ENCODE measurements around the gene STMP1.
"Not testable (repeated sequence)": the region's sequence is repeated elsewhere in the genome, so short reads cannot be mapped to it uniquely, and the experiment has no call there.

Gene STMP1

GRCh38 chr7:135666156-135666555 lies 3.8 kb downstream of the STMP1 start:
- H3K4me3 ChIP-seq (ENCODE audit: low read depth, low read length), result no peak overlapping the region
- DNase-seq (ENCODE audit: low read depth), result no peak
- TF ChIP-seq POLR2A (IDR thresholded peaks at IDR 0.05; ENCODE audit: extremely low read depth, insufficient read length) (no peak), MYC (IDR thresholded peaks at IDR 0.05; ENCODE audit: low read depth, low read length) (no peak)
- TF ChIP-seq, protein P1, sequence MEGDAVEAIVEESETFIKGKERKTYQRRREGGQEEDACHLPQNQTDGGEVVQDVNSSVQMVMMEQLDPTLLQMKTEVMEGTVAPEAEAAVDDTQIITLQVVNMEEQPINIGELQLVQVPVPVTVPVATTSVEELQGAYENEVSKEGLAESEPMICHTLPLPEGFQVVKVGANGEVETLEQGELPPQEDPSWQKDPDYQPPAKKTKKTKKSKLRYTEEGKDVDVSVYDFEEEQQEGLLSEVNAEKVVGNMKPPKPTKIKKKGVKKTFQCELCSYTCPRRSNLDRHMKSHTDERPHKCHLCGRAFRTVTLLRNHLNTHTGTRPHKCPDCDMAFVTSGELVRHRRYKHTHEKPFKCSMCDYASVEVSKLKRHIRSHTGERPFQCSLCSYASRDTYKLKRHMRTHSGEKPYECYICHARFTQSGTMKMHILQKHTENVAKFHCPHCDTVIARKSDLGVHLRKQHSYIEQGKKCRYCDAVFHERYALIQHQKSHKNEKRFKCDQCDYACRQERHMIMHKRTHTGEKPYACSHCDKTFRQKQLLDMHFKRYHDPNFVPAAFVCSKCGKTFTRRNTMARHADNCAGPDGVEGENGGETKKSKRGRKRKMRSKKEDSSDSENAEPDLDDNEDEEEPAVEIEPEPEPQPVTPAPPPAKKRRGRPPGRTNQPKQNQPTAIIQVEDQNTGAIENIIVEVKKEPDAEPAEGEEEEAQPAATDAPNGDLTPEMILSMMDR (IDR thresholded peaks at IDR 0.05; ENCODE audit: low read depth, low read length), result no peak
- TF ChIP-seq, protein P2, sequence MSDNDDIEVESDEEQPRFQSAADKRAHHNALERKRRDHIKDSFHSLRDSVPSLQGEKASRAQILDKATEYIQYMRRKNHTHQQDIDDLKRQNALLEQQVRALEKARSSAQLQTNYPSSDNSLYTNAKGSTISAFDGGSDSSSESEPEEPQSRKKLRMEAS (IDR thresholded peaks at IDR 0.05; ENCODE audit: low read depth, low read length), result no peak

GRCh38 chr7:135666846-135667245 lies 4.5 kb downstream of the STMP1 start:
- H3K4me3 ChIP-seq (ENCODE audit: low read depth, low read length), result no peak overlapping the region
- TF ChIP-seq POLR2A (IDR thresholded peaks at IDR 0.05; ENCODE audit: extremely low read depth, insufficient read length) (no peak), MYC (IDR thresholded peaks at IDR 0.05; ENCODE audit: low read depth, low read length) (no peak)
- TF ChIP-seq, protein P1 (IDR thresholded peaks at IDR 0.05; ENCODE audit: low read depth, low read length), result no peak
- TF ChIP-seq, protein P2 (IDR thresholded peaks at IDR 0.05; ENCODE audit: low read depth, low read length), result no peak
- peak; percentile 48 for DNase-seq (ENCODE audit: low read depth)

- not testable (repeated sequence) for DNase-seq (ENCODE audit: low read depth); H3K4me3 ChIP-seq (ENCODE audit: low read depth, low read length)
Observed at GRCh38 chr7:135667626-135668025, 5.3 kb downstream of the STMP1 start.

- H3K4me3 ChIP-seq (ENCODE audit: low read depth, low read length), result not testable (repeated sequence)
Observed at GRCh38 chr7:135668852-135669395, 6.6 kb downstream of the STMP1 start.

DNA sequence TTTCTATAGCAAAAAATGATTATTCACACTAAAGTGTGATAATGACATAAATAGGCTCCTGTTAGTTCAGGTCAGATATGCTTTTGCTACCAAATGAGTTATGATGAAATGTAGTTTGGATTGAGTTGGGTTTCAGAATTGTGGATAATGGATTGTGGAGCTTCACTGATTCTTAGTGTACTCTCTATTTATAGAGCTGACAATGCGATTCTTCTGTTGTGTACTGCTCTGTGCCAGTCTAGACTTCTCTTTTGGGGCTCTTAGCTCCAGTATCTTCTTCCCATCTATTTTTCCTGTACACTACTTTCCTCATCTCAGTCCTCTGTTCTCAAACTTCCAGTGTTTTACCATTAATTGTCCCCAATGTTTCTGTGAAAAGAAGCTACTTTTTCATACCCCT lies 7.5 kb downstream of the STMP1 start:
- TF ChIP-seq, protein P2 (IDR thresholded peaks at IDR 0.05; ENCODE audit: low read depth, low read length), result no peak
- TF ChIP-seq POLR2A (IDR thresholded peaks at IDR 0.05; ENCODE audit: extremely low read depth, insufficient read length), result no peak
- TF ChIP-seq, protein P1 (IDR thresholded peaks at IDR 0.05; ENCODE audit: low read depth, low read length), result no peak
- no peak for DNase-seq (ENCODE audit: low read depth)

More at GRCh38 chr7:135668852-135669395, 6.6 kb downstream of the STMP1 start:
- DNase-seq (ENCODE audit: low read depth), result not testable (repeated sequence)

GRCh38 chr7:135670179-135670578 lies 7.9 kb downstream of the STMP1 start:
- H3K4me3 ChIP-seq (ENCODE audit: low read depth, low read length), result no peak overlapping the region
- no peak for DNase-seq (ENCODE audit: low read depth)

More for the DNA sequence above, 7.5 kb downstream of the STMP1 start:
- H3K4me3 ChIP-seq (ENCODE audit: low read depth, low read length), result no peak overlapping the region

DNA sequence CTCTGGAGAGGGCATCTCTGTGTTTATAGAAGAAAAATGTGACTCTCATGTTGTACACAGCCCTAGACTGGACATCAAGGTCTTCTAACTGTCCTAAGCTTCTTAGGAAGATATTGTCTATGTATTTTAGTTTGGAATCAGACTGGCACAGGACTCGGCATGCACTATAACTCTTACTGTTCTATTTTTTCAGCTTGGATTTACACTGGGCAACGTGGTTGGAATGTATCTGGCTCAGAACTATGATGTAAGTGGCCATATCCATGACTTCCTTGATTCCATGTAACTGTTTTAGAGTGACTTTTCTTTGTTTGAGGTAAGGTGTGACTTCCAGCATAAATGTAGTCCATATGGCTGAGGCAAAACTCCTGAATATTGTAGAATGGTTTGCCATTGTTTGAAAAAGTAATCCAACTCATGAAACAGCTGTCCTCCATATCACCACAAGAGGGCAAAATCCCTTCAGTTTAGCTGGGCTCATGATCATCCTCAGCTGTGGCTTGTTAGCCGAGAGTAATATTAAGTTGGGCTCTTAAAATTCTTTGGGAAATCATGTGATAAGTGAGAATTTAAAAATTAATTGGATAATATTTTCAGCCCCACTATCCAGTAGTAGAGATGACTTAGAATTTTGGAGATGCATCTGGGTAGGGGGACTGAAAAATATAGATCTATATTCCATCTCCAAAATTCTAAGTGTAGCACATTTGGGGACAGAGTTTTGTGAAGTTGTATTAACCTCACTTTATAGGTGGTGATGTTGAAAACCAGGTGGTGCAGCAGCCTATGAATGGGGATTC lies 10.4 kb downstream of the STMP1 start:
- DNase-seq (ENCODE audit: low read depth), result peak; percentile 68
- H3K4me3 ChIP-seq (ENCODE audit: low read depth, low read length), result no peak overlapping the region
- TF ChIP-seq, protein P2 (IDR thresholded peaks at IDR 0.05; ENCODE audit: low read depth, low read length), result no peak
- TF ChIP-seq MYC (IDR thresholded peaks at IDR 0.05; ENCODE audit: low read depth, low read length), result no peak
- TF ChIP-seq, protein P1 (IDR thresholded peaks at IDR 0.05; ENCODE audit: low read depth, low read length), result peak; percentile 90

More at GRCh38 chr7:135670179-135670578, 7.9 kb downstream of the STMP1 start:
- TF ChIP-seq POLR2A (IDR thresholded peaks at IDR 0.05; ENCODE audit: extremely low read depth, insufficient read length), result no peak

Data from NB4 (cell line).